Osteocyte (in vitro differentiated cells): ENCODE results near the gene DDX10. TPM values are rescaled to one million over a fixed set of nuclear protein-coding genes. Genes with fewer than 3 reads are reported as not detected.

Experiments
- DNase-seq: peaks from one replicate; pipeline ENCODE4 v3.0.0; 2021; ENCODE audit warnings: mixed read lengths; ENCODE audit not compliant: unreplicated experiment; ENCODE audit errors: extremely low spot score
- H3K27ac Mint-ChIP-seq: one replicate; pipeline ENCODE4 v1.8.0; 2021; ENCODE audit warnings: mild to moderate bottlenecking, mixed read lengths; ENCODE audit not compliant: unreplicated experiment
- H3K27me3 Mint-ChIP-seq: one replicate; pipeline ENCODE4 v1.8.0; 2021; ENCODE audit warnings: mixed read lengths; ENCODE audit not compliant: unreplicated experiment
- H3K36me3 Mint-ChIP-seq: one replicate; pipeline ENCODE4 v1.8.0; 2021; ENCODE audit warnings: mixed read lengths; ENCODE audit not compliant: unreplicated experiment
- H3K4me1 Mint-ChIP-seq: one replicate; pipeline ENCODE4 v1.8.0; 2021; ENCODE audit warnings: mixed read lengths; ENCODE audit not compliant: unreplicated experiment
- H3K4me3 Mint-ChIP-seq: one replicate; pipeline ENCODE4 v1.8.0; 2021; ENCODE audit warnings: mild to moderate bottlenecking, moderate library complexity, mixed read lengths; ENCODE audit not compliant: unreplicated experiment
- H3K9me3 Mint-ChIP-seq: one replicate; pipeline ENCODE4 v1.8.0; 2021; ENCODE audit warnings: mixed read lengths; ENCODE audit not compliant: unreplicated experiment
- CTCF ChIP-seq: fragments of 200-600 bp; sonication (generic); IDR thresholded peaks from 2 replicates; pipeline ENCODE4 v1.5.0; 2021; ENCODE audit warnings: antibody characterized with exemption, mild to moderate bottlenecking, moderate library complexity
- total RNA-seq: library from RNA; stranded (reverse); gene quantifications from 2 replicates; pipeline ENCODE4 v1.2.1, GENCODE V29; 2021

Gene DDX10
- total RNA-seq, 1 donor from 2014 or later = 34.6 TPM

- Mint-ChIP-seq H3K36me3 (no peaks in the 10 kb centered on the region), H3K4me3 (no peak overlapping the region), H3K27ac (no peak overlapping the region), H3K9me3 (no peaks in the 10 kb centered on the region), H3K4me1 (peaks cover 2% of the 10 kb centered on the region), H3K27me3 (no peaks in the 10 kb centered on the region)
- no peak for TF ChIP-seq CTCF
- DNase-seq = no peak
Measured at GRCh38 chr11:108966978-108967377, 302.1 kb downstream of the DDX10 start.

GRCh38 chr11:108967571-108967970 lies 302.7 kb downstream of the DDX10 start:
- Mint-ChIP-seq H3K4me1 (no peaks in the 10 kb centered on the region), H3K36me3 (no peaks in the 10 kb centered on the region), H3K27me3 (no peaks in the 10 kb centered on the region), H3K9me3 (no peaks in the 10 kb centered on the region), H3K27ac (no peak overlapping the region), H3K4me3 (no peak overlapping the region)
- DNase-seq = no peak
- TF ChIP-seq CTCF = no peak

- no peaks in the 10 kb centered on the region for H3K36me3 Mint-ChIP-seq
- peak; percentile 16 for TF ChIP-seq CTCF
- no peaks in the 10 kb centered on the region for H3K27me3 Mint-ChIP-seq
- no peak overlapping the region for H3K4me3 Mint-ChIP-seq
- peaks cover 11% of the 10 kb centered on the region for H3K4me1 Mint-ChIP-seq
- no peaks in the 10 kb centered on the region for H3K9me3 Mint-ChIP-seq
- DNase-seq = no peak
- no peak overlapping the region for H3K27ac Mint-ChIP-seq
Measured at GRCh38 chr11:108970221-108970991, 305.5 kb downstream of the DDX10 start.

GRCh38 chr11:108973402-108974162 lies 308.7 kb downstream of the DDX10 start:
- Mint-ChIP-seq H3K4me1 (peaks cover 11% of the 10 kb centered on the region), H3K27me3 (no peaks in the 10 kb centered on the region), H3K27ac (peak overlapping the region; percentile 21), H3K4me3 (no peak overlapping the region), H3K9me3 (no peaks in the 10 kb centered on the region), H3K36me3 (no peaks in the 10 kb centered on the region)
- no peak for DNase-seq
- no peak for TF ChIP-seq CTCF

- Mint-ChIP-seq H3K27me3 (no peaks in the 10 kb centered on the region), H3K9me3 (no peaks in the 10 kb centered on the region), H3K4me1 (peaks cover 11% of the 10 kb centered on the region), H3K27ac (no peak overlapping the region), H3K4me3 (no peak overlapping the region), H3K36me3 (no peaks in the 10 kb centered on the region)
- no peak for TF ChIP-seq CTCF
- no peak for DNase-seq
Measured at GRCh38 chr11:108975026-108975425, 310.2 kb downstream of the DDX10 start.
